ENCODE data around the gene CDC42BPB.
"Not testable (repeated sequence)": the region's sequence is repeated elsewhere in the genome, so short reads cannot be mapped to it uniquely, and the experiment has no call there.

Gene CDC42BPB

GRCh38 chr14:102906616-102907302 is 150.6 kb downstream of the CDC42BPB start:
- no peak for DNase-seq (ENCODE audit: extremely low read depth in 1 of 2, low read depth in 1 of 2)

- DNase-seq (ENCODE audit: extremely low read depth in 1 of 2, low read depth in 1 of 2) = no peak
Observed at GRCh38 chr14:102905116-102906108, 151.9 kb downstream of the CDC42BPB start.

- DNase-seq (ENCODE audit: extremely low read depth in 1 of 2, low read depth in 1 of 2) = no peak
Observed at GRCh38 chr14:102903889-102904512, 153.3 kb downstream of the CDC42BPB start.

GRCh38 chr14:102903248-102903888 is 154.0 kb downstream of the CDC42BPB start:
- no peak for DNase-seq (ENCODE audit: extremely low read depth in 1 of 2, low read depth in 1 of 2)

- no peak for DNase-seq (ENCODE audit: extremely low read depth in 1 of 2, low read depth in 1 of 2)
Observed at GRCh38 chr14:102902523-102903247, 154.7 kb downstream of the CDC42BPB start.

- no peak for DNase-seq (ENCODE audit: extremely low read depth in 1 of 2, low read depth in 1 of 2)
Observed at GRCh38 chr14:102902086-102902485, 155.3 kb downstream of the CDC42BPB start.

- DNase-seq (ENCODE audit: extremely low read depth in 1 of 2, low read depth in 1 of 2) = no peak
Observed at GRCh38 chr14:102901633-102902032, 155.7 kb downstream of the CDC42BPB start.

GRCh38 chr14:102900631-102901571 is 156.4 kb downstream of the CDC42BPB start:
- no peak for DNase-seq (ENCODE audit: extremely low read depth in 1 of 2, low read depth in 1 of 2)

- DNase-seq (ENCODE audit: extremely low read depth in 1 of 2, low read depth in 1 of 2) = no peak
Observed at GRCh38 chr14:102899516-102899900, 157.8 kb downstream of the CDC42BPB start.

GRCh38 chr14:102898776-102899515 is 158.4 kb downstream of the CDC42BPB start:
- DNase-seq (ENCODE audit: extremely low read depth in 1 of 2, low read depth in 1 of 2) = no peak

GRCh38 chr14:102898298-102898697 is 159.1 kb downstream of the CDC42BPB start:
- DNase-seq (ENCODE audit: extremely low read depth in 1 of 2, low read depth in 1 of 2) = no peak

- no peak for DNase-seq (ENCODE audit: extremely low read depth in 1 of 2, low read depth in 1 of 2)
Observed at GRCh38 chr14:102897299-102898027, 159.9 kb downstream of the CDC42BPB start.

- not testable (repeated sequence) for DNase-seq (ENCODE audit: extremely low read depth in 1 of 2, low read depth in 1 of 2)
Observed at GRCh38 chr14:102896735-102897134, 160.6 kb downstream of the CDC42BPB start.

- DNase-seq (ENCODE audit: extremely low read depth in 1 of 2, low read depth in 1 of 2) = no peak
Observed at GRCh38 chr14:102893452-102893851, 163.9 kb downstream of the CDC42BPB start.

GRCh38 chr14:102892651-102893050 is 164.7 kb downstream of the CDC42BPB start:
- DNase-seq (ENCODE audit: extremely low read depth in 1 of 2, low read depth in 1 of 2) = no peak

- DNase-seq (ENCODE audit: extremely low read depth in 1 of 2, low read depth in 1 of 2) = no peak
Observed at GRCh38 chr14:102891556-102891955, 165.8 kb downstream of the CDC42BPB start.

- no peak for DNase-seq (ENCODE audit: extremely low read depth in 1 of 2, low read depth in 1 of 2)
Observed at GRCh38 chr14:102891111-102891510, 166.2 kb downstream of the CDC42BPB start.

GRCh38 chr14:102889615-102890014 is 167.7 kb downstream of the CDC42BPB start:
- no peak for DNase-seq (ENCODE audit: extremely low read depth in 1 of 2, low read depth in 1 of 2)
